Measurements from ENCODE around the gene PTPRN2. TPM values are rescaled to one million over a fixed set of nuclear protein-coding genes. Genes with fewer than 3 reads are reported as not detected.

PTPRN2 gene
- total RNA-seq, 1 experiment from 2014 or later: not detected

DNA sequence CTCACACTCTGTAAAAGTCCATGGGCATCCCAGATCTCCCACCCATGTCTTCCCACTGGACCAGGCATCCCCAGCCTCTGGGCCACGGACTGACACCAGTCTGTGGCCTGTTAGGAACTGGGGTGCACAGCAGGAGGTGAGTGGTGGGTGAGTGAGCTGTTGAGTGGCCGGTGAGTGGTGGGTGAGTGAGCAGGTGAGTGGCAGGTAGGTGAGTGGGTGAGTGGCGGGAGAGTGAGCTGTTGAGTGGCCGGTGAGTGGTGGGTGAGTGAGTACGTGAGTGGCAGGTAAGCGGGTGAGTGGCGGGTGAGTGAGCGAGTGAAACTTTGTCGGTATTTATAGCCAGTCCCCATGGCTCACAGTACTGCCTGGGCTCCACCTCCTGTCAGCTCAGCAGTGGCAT lies 779.6 kb downstream of the PTPRN2 start:
- no peak for DNase-seq
- TF ChIP-seq EZH2 (IDR thresholded peaks at IDR 0.05; ENCODE audit: low read depth): no peak
- TF ChIP-seq, protein P1, sequence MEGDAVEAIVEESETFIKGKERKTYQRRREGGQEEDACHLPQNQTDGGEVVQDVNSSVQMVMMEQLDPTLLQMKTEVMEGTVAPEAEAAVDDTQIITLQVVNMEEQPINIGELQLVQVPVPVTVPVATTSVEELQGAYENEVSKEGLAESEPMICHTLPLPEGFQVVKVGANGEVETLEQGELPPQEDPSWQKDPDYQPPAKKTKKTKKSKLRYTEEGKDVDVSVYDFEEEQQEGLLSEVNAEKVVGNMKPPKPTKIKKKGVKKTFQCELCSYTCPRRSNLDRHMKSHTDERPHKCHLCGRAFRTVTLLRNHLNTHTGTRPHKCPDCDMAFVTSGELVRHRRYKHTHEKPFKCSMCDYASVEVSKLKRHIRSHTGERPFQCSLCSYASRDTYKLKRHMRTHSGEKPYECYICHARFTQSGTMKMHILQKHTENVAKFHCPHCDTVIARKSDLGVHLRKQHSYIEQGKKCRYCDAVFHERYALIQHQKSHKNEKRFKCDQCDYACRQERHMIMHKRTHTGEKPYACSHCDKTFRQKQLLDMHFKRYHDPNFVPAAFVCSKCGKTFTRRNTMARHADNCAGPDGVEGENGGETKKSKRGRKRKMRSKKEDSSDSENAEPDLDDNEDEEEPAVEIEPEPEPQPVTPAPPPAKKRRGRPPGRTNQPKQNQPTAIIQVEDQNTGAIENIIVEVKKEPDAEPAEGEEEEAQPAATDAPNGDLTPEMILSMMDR (conservative IDR thresholded peaks at IDR 0.05): no peak
- ChIA-PET POLR2A (ENCODE audit: unreplicated experiment) (no interaction called here), CTCF (no interaction called here)
- H3K4me1 ChIP-seq (replicated peaks; ENCODE audit: insufficient read depth): no peaks in the 10 kb centered on the region
- intact Hi-C loops (cut with micrococcal nuclease; ENCODE audit: unreplicated experiment): no loop called here
- no peaks in the 10 kb centered on the region for H3K9me3 ChIP-seq (ENCODE audit: insufficient read depth, low read depth)
- H4K20me1 ChIP-seq (ENCODE audit: insufficient read depth): no peaks in the 10 kb centered on the region
- no peak overlapping the region for H3K27ac ChIP-seq
- no TSS peak for BruUV-seq (replicated peaks)
- no peak overlapping the region for H3K4me2 ChIP-seq
- peaks cover 93% of the 10 kb centered on the region for H3K27me3 ChIP-seq (ENCODE audit: insufficient read depth, low read depth)
- no peaks in the 10 kb centered on the region for H3K9me2 ChIP-seq (ENCODE audit: insufficient read depth)
- H2AFZ ChIP-seq: no peak overlapping the region
- H3K4me3 ChIP-seq: no peak overlapping the region
- no peaks in the 10 kb centered on the region for H3K79me2 ChIP-seq (ENCODE audit: low read depth)
- H3F3A ChIP-seq (ENCODE audit: insufficient read depth, low read depth): no peaks in the 10 kb centered on the region
- no peaks in the 10 kb centered on the region for H3K36me3 ChIP-seq (ENCODE audit: low read depth)

- DNase-seq: no peak
- Histone ChIP-seq H4K20me1 (ENCODE audit: insufficient read depth) (no peaks in the 10 kb centered on the region), H3K9me3 (ENCODE audit: insufficient read depth, low read depth) (no peaks in the 10 kb centered on the region), H3K4me1 (replicated peaks; ENCODE audit: insufficient read depth) (no peaks in the 10 kb centered on the region), H3K9me2 (ENCODE audit: insufficient read depth) (no peaks in the 10 kb centered on the region), H3K4me2 (no peak overlapping the region), H3K79me2 (ENCODE audit: low read depth) (no peaks in the 10 kb centered on the region), H3K4me3 (no peak overlapping the region), H3F3A (ENCODE audit: insufficient read depth, low read depth) (no peaks in the 10 kb centered on the region), H3K27ac (no peak overlapping the region), H3K36me3 (ENCODE audit: low read depth) (no peaks in the 10 kb centered on the region), H3K27me3 (ENCODE audit: insufficient read depth, low read depth) (peaks cover 93% of the 10 kb centered on the region), H2AFZ (no peak overlapping the region)
- ChIA-PET POLR2A (ENCODE audit: unreplicated experiment) (no interaction called here), CTCF (no interaction called here)
- intact Hi-C loops (cut with micrococcal nuclease; ENCODE audit: unreplicated experiment): no loop called here
- no peak for TF ChIP-seq EZH2 (IDR thresholded peaks at IDR 0.05; ENCODE audit: low read depth)
- TF ChIP-seq, protein P1 (conservative IDR thresholded peaks at IDR 0.05): no peak
- BruUV-seq (replicated peaks): no TSS peak
Observed at GRCh38 chr7:157807510-157807909, 780.1 kb downstream of the PTPRN2 start.

DNA sequence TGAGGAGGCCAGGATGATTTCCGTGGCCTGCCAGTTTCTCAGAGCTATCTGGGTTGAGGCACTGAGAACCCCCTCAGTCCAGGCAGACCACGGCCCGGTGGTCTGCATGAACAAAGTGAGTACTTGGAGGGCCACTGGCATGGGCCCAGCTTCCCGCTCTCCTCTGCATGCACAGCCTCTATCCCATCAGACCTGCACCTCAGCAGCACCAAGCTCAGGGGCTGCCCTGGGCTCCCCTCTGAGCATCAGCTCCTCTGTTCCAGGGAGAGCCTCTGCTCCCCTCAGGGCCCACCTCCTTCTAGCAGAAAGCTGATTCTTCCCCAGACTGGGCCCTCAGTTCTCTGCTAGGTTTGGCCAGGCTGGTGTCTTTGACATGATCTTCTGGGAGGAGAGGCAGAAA lies 780.9 kb downstream of the PTPRN2 start:
- H3F3A ChIP-seq (ENCODE audit: insufficient read depth, low read depth): no peaks in the 10 kb centered on the region
- no peaks in the 10 kb centered on the region for H3K36me3 ChIP-seq (ENCODE audit: low read depth)
- H2AFZ ChIP-seq: no peak overlapping the region
- H3K4me1 ChIP-seq (replicated peaks; ENCODE audit: insufficient read depth): no peaks in the 10 kb centered on the region
- ChIA-PET CTCF (no interaction called here), POLR2A (ENCODE audit: unreplicated experiment) (no interaction called here)
- TF ChIP-seq EZH2 (IDR thresholded peaks at IDR 0.05; ENCODE audit: low read depth): no peak
- TF ChIP-seq, protein P1 (conservative IDR thresholded peaks at IDR 0.05): no peak
- H3K4me2 ChIP-seq: no peak overlapping the region
- no peak for DNase-seq
- peaks cover 93% of the 10 kb centered on the region for H3K27me3 ChIP-seq (ENCODE audit: insufficient read depth, low read depth)
- intact Hi-C loops (cut with micrococcal nuclease; ENCODE audit: unreplicated experiment): no loop called here
- no peaks in the 10 kb centered on the region for H3K79me2 ChIP-seq (ENCODE audit: low read depth)
- no peaks in the 10 kb centered on the region for H3K9me3 ChIP-seq (ENCODE audit: insufficient read depth, low read depth)
- no TSS peak for BruUV-seq (replicated peaks)
- H4K20me1 ChIP-seq (ENCODE audit: insufficient read depth): no peaks in the 10 kb centered on the region
- H3K9me2 ChIP-seq (ENCODE audit: insufficient read depth): no peaks in the 10 kb centered on the region
- H3K4me3 ChIP-seq: no peak overlapping the region
- H3K27ac ChIP-seq: no peak overlapping the region

Measured in PC-9 (cell line).